GM19438 (cell line): Measurements from ENCODE around the gene SAT2.
"Not testable (repeated sequence)": the region's sequence is repeated elsewhere in the genome, so short reads cannot be mapped to it uniquely, and the experiment has no call there.

ENCODE experiments used
- ATAC-seq: cut with Tn5 transposase; IDR thresholded peaks from one replicate; pipeline ENCODE4 v1.9.1; 2021; ENCODE audit warnings: low read depth; ENCODE audit not compliant: unreplicated experiment

The SAT2 gene

DNA sequence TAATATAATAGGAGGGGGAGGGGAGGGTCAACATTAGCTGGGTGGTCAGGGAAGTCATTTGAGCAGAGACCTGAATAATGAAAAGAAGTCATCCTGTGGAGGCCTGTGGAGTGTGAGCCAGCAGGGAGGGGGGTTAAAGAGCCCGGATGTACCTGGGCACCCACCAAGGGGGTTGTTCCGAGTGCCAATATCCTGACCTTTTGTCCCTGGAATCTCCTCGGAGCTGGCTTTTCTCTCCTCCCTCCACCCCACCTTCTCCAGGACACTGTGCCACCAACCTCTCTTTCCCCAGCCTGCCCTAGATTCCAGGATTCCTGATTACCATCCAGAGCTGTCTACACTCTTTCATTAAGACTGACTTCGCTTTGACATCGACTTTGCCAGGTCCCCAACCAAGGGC lies 8.5 kb upstream of the SAT2 start:
- no peak for ATAC-seq

DNA sequence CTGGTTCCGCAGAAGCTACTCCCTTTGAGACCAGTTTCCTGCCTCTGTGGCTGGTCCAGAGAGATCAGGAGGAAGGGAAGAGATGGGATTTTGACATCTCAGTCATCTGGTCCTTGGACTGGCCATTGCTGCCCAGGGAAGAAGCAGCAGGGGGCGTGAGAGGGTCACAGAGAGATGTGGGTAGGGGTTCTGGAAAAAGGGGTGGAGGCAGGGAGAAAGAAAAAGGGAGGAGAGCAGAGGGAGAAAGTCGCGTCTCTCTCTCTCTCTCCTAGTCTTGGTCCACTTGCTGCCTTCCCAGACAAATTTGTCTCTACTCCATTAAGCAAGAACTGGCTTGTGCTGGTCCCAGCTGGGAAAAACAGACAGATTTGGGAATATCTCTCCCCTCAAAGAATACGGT lies 6.8 kb upstream of the SAT2 start:
- no peak for ATAC-seq

DNA sequence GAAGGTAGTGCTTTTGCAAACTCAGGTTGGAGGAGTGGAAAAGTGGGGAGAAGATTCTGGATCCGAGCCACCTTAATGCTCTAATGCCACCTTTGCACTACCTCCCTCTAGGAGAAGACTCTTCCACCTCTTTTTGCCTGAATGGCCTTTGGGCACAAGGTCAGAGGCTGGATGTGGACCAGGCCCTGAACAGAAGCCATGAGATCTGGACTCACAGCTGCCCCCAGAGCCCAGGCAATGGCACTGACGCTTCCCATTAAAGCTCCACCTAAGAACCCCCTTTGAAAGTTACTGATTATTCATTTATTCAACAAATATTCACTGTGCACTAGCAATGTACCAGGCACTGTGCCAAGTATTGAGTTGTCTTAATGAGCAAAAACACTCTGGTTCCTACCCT lies 5.5 kb upstream of the SAT2 start:
- no peak for ATAC-seq

DNA sequence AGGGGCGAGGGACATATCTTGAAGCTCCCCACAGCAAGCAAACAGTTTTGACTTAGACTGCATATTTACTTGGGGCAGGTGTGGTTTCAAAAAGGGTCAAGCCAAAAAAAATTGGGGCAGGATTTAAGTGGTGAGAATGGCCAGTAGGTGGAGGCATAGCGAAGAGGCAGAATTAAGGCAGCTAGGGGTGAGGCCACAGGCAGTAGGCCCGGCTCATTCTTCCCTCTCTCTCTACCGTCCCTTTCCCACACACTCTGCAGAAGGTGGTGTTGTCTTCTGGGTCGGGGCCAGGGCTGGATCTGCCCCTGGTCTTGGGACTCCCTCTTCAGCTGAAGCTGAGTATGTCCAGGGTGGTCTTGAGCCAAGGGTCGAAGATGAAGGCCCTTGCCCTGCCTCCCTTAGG lies 4.9 kb upstream of the SAT2 start:
- no peak for ATAC-seq

DNA sequence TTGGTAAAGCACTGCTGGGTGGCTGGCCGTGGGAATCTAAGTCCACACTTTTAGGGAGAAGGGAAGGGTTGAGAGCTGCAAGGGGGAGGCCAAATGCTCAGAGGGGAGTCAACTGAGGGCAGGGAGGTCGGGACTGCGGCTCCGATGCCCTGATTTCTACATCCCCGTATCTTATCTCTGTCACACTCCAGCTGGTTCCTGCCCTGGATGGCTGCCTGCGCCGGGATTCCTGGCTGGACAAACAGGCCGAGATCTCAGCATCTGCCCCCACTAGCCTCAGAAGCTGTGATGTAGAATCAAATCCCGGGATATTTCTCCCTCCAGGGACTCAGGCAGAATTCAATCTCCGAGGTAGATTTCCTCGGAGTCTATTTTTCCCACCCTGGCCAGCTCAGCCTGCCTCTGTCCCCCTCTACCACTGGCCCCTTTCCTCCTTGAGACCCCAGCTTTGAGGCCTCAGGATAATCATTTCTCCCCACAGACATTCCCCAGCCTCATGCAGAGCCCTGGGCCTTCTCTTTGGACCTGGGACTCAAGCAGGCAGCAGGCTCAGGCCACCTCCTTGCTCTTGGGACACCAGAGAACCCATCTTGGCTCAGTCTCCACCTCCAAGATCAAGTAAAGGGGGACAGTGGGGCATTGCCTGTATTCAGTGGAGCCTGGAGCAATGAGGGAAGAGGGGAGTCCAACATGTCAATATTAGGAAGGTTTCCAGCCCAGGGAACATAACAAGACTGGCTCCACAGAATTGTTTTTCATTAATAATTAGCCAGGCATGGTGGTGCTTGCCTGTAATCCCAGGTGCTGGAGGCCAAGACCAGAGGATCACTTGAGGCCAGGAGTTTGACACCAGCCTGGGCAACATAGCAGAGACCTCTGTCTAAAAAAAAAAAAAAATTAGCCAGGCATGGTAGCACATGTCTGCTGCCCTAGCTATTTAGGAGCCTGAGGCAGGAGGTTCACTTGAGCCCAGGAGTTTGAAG lies 4.1 kb upstream of the SAT2 start:
- ATAC-seq = no peak

DNA sequence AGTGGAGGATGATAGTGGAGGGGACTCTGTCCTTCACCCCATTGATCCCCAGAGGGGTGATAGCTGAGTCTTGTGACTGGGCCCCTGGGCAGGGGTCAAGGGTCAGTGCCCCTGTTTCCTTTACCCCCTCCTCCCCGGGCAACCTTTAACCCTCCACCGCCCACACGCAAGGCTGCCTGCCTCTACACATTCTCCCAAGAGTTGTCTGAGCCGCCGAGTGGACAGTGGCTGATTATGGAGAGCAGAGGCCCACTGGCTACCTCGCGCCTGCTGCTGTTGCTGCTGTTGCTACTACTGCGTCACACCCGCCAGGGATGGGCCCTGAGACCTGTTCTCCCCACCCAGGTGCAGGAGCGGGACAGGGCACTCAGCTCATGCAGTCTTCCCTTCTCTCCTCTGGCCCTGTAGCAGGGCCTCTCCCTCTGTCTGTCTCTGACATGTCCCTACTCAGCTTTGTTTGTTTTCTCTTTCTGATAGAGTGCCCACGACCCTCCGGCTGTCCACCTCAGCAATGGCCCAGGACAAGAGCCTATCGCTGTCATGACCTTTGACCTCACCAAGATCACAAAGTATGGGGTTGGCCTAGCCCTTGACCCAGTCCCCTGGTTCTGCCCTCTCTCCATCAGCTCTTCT lies 2.4 kb upstream of the SAT2 start, which contains the start of gene SHBG:
Gene SHBG (plus strand): TSS at position 197 of the 633 bp plus-strand sequence. CDS start 38 bp downstream, at position 235.
- no peak for ATAC-seq

- no peak for ATAC-seq
These were observed 718 bp downstream of the SAT2 start for GRCh38 chr17:7626956-7627249.

DNA sequence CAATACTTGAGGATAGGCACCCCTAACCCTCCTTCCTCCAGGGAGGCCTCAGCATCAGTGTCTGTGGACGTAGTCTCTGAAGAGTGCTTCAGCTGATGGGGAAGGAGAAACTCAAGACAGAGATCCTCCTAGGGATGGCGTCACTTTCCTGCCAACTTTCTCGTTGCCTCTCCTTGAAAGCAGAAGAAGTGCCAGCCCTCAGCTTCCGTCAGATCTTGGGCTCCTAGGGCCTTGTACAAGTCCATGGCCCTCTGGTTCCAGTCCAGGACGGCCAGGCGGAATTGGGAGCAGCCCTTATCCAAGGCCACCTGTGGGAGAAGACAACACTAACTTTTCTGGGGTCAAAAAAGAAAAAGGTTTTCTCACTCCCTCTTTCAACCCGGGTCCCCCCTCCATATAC lies 1.3 kb downstream of the SAT2 start:
- ATAC-seq = no peak

- not testable (repeated sequence) for ATAC-seq
These were observed 1.9 kb downstream of the SAT2 start for GRCh38 chr17:7625749-7626148.

DNA sequence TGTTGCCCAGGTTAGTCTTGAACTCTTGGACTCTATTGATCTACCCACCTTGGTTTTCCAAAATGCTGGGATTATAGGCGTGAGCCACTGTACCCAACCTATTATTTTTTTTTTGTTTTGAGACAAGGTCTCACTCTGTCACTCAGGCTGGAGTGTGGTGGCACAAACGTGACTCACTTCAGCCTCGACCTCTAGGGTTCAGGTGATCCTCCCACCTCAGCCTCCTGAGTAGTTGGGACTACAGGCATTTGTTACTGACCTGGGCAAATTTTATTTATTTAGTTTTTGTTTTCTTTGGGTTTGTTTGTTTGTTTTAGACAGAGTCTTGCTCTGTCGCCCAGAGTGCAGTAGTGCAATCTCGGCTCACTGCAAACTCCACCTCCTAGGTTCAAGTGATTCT lies 4.0 kb downstream of the SAT2 start:
- ATAC-seq = no peak

GRCh38 chr17:7620835-7621234 lies 6.8 kb downstream of the SAT2 start:
- ATAC-seq = no peak

- ATAC-seq = no peak
These were observed 9.0 kb downstream of the SAT2 start for GRCh38 chr17:7618608-7619007.

DNA sequence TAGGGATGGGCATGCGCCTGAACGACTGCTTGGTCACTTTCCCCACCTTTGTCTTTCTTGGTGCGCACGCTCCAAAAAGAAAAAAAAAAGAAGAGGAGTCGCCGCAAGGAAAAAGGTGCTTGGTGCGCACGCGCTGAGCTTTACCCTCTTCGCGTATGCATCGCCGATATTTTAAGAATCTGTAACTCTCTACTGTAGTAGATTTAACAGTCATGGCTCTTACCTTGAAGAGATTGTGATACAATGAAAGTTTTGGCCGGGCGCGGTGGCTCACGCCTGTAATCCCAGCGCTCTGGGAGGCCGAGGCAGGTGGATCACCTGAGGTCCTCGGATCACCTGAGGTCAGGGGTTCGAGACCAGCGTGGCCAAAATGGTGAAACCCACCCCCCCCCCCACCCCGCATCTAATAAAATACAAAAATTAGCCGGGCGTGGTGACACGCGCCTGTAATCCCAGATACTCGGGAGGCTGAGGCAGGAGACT lies 12.3 kb downstream of the SAT2 start:
- ATAC-seq = no peak

DNA sequence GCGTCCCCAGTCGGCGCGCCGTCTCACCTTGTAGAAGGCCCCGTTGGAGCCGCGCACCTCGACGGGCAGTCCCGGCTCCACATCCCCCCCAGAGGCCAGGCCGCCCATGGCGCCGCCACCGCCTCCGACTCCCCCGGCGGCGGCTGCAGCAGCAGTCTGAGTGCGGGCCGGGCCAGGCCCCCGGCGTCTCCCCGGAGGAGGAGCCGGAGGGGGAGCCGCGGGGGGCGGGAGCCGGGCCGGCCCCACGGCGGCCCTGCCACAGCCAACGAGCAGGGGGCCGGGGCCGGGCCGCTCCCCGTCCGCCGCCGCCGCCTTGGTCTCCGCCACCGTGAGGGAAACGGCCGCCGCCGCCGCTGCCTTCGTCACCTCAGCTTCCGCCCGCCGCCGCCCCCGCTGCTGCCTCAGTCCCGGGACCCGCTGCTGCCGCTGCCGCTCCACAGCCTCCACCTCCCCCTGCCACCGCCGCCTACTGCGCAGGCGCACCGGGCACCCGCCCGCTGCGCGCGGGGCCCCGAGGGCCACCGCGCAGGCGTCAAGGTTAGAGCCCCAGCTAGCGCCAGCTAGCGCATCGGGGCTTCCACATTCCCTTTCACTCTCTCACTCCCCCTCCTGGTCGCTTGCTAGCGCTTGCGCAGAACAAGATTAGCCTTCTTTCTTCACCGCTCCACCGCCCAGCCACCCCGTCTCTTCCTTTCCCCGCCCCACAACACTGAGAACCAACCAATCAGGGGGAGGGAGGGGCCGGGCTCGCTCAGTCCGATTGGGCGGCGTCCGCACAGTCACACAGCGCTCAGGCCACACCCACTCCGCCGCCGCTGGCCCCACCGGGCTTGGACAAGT lies 13.0 kb downstream of the SAT2 start, which contains the start of gene FXR2:
Gene FXR2 (minus strand): TSS at position 473 of the 840 bp plus-strand sequence. CDS start 365 bp downstream, at position 108.
- peak; percentile 85 for ATAC-seq

- no peak for ATAC-seq
These were observed 13.7 kb downstream of the SAT2 start for GRCh38 chr17:7613769-7614424.

GRCh38 chr17:7612294-7612640 lies 15.4 kb downstream of the SAT2 start:
- no peak for ATAC-seq

GRCh38 chr17:7611635-7612293 lies 15.9 kb downstream of the SAT2 start:
- ATAC-seq = no peak

GRCh38 chr17:7610641-7611040 lies 17.0 kb downstream of the SAT2 start:
- no peak for ATAC-seq

GRCh38 chr17:7606280-7606679 lies 21.3 kb downstream of the SAT2 start:
- no peak for ATAC-seq

- ATAC-seq = not testable (repeated sequence)
These were observed 30.1 kb downstream of the SAT2 start for GRCh38 chr17:7597561-7597960.
